Endothelial cell of umbilical vein (primary cell): ENCODE data around the gene KIAA1958.

Experiments
- CTCF ChIP-seq, 2 donors: IDR thresholded peaks; 1 replicate in 1 of 2; 2 replicates in 1 of 2; pipeline ENCODE4 v1.5.1; 2011; ENCODE audit warnings: low read length in 2 of 2, mild to moderate bottlenecking in 2 of 2, moderate library complexity in 2 of 2, control low read depth in 1 of 2, inconsistent platforms in 1 of 2, low read depth in 1 of 2; ENCODE audit not compliant: insufficient read depth in 1 of 2; ENCODE audit errors: extremely low read depth in 1 of 2
- EZH2 ChIP-seq: IDR thresholded peaks from 2 replicates; pipeline ENCODE4 v1.6.1; 2012; ENCODE audit warnings: borderline replicate concordance, low read depth, mild to moderate bottlenecking, moderate library complexity, low read length, inconsistent platforms; ENCODE audit not compliant: severe bottlenecking
- FOS ChIP-seq: IDR thresholded peaks from 2 replicates; pipeline ENCODE4 v1.6.1; 2011; ENCODE audit warnings: mild to moderate bottlenecking, low read length, moderate library complexity, borderline replicate concordance; ENCODE audit not compliant: insufficient read depth
- MAX ChIP-seq: IDR thresholded peaks from 2 replicates; pipeline ENCODE4 v1.6.1; 2011; ENCODE audit not compliant: insufficient read depth, insufficient read length
- POLR2A ChIP-seq: IDR thresholded peaks from 2 replicates; pipeline ENCODE4 v1.6.1; 2012; ENCODE audit warnings: low read depth, mild to moderate bottlenecking, control low read depth, low read length
- POLR2AphosphoS5 ChIP-seq: IDR thresholded peaks from 2 replicates; pipeline ENCODE4 v1.6.1; 2012; ENCODE audit warnings: low read depth, mild to moderate bottlenecking, control low read depth, low read length, moderate library complexity; ENCODE audit not compliant: insufficient read depth

DNA sequence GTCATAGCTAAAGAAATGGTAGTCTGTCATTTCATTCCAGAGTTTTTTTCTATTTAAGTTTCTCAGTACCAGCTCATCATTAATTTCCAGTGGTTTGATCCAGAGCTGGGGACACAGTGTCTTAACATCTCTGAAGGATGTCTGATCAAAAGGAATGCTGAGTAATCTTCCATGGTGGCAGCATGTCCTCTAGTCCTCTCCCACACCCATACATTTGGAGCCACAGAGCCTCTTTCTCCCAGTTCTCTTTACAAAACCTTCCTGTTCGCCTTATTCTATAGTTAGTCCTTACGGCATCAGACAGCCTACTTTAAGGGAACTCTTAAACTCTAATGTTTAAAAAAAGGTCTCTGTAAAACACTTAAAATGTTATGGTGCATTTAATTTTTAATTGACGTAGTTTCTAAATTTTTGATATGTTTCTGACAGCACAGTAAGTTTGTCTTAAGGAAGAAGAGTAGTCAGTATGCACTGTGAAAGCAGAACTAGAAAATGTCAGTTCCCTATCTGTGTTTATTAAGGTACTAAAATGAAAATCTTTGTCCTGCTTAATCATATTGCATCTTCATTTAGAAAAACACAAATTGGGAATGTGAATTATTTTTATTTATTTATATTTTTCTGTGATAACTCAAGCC lies 134.5 kb downstream of the KIAA1958 start:
- TF ChIP-seq POLR2A (no peak), CTCF (IDR thresholded peaks at IDR 0.05; ENCODE audit: extremely low read depth in 1 of 2, insufficient read depth in 1 of 2, low read depth in 1 of 2, low read length in 2 of 2) (no peak), EZH2 (no peak), MAX (no peak), POLR2AphosphoS5 (no peak), FOS (no peak)
